Skeletal muscle tissue (tissue), 4 donors: Measurements from ENCODE around the gene PLCB4. TPM values are rescaled to one million over a fixed set of nuclear protein-coding genes. Genes with fewer than 3 reads are reported as not detected.

ENCODE experiments used
- H3K27ac ChIP-seq: one replicate; pipeline ENCODE4 v1.7.0; 2013; ENCODE audit warnings: mild to moderate bottlenecking, low read depth, low read length, inconsistent platforms
- H3K27me3 ChIP-seq, 3 donors: one replicate each; pipeline ENCODE4 v1.7.0; 2013; ENCODE audit warnings: low read length in 3 of 3; ENCODE audit not compliant: control insufficient read depth in 3 of 3, insufficient read depth in 3 of 3
- H3K36me3 ChIP-seq, 3 donors: one replicate each; pipeline ENCODE4 v1.7.0; 2013; ENCODE audit warnings: low read length in 3 of 3; ENCODE audit not compliant: control insufficient read depth in 3 of 3, insufficient read depth in 3 of 3
- H3K4me1 ChIP-seq, 3 donors: one replicate each; pipeline ENCODE4 v1.7.0; 2013; ENCODE audit warnings: low read length in 3 of 3, mild to moderate bottlenecking in 3 of 3; ENCODE audit not compliant: control insufficient read depth in 3 of 3, insufficient read depth in 3 of 3
- H3K4me3 ChIP-seq, 3 donors: one replicate each; pipeline ENCODE4 v1.7.0; 2013; ENCODE audit warnings: low read length in 3 of 3
- H3K9ac ChIP-seq, 3 donors: one replicate each; pipeline ENCODE4 v1.7.0; 2013; ENCODE audit warnings: low read length in 3 of 3, mild to moderate bottlenecking in 3 of 3, moderate library complexity in 2 of 3, low read depth in 1 of 3
- H3K9me3 ChIP-seq, 3 donors: one replicate each; pipeline ENCODE4 v1.7.0; 2013; ENCODE audit warnings: low read length in 3 of 3; ENCODE audit not compliant: control insufficient read depth in 3 of 3
- total RNA-seq: library from RNA; depleted of rRNA; stranded (reverse); fragments of >200 nt; gene quantifications from one replicate; pipeline ENCODE4 v1.2.3, GENCODE V29; 2014
- donor health status: Osteomylitis.

Gene PLCB4
- total RNA-seq, 1 donor from 2014 or later: 6.3 TPM

- no peaks in the 10 kb centered on the region for H3K4me1 ChIP-seq
- H3K9ac ChIP-seq: no peak overlapping the region
- no peaks in the 10 kb centered on the region for H3K9me3 ChIP-seq
- H3K4me3 ChIP-seq: no peak overlapping the region
- no peak overlapping the region for H3K27ac ChIP-seq
- no peaks in the 10 kb centered on the region for H3K36me3 ChIP-seq
- H3K27me3 ChIP-seq: no peaks in the 10 kb centered on the region
Observed at GRCh38 chr20:9285617-9286016, 216.7 kb downstream of the PLCB4 start.

GRCh38 chr20:9286501-9287461 is 217.9 kb downstream of the PLCB4 start:
- H3K27me3 ChIP-seq: no peaks in the 10 kb centered on the region
- no peaks in the 10 kb centered on the region for H3K4me1 ChIP-seq
- H3K4me3 ChIP-seq: no peak overlapping the region
- H3K27ac ChIP-seq: no peak overlapping the region
- H3K9me3 ChIP-seq: no peaks in the 10 kb centered on the region
- no peaks in the 10 kb centered on the region for H3K36me3 ChIP-seq
- H3K9ac ChIP-seq: no peak overlapping the region

GRCh38 chr20:9287826-9288225 is 218.9 kb downstream of the PLCB4 start:
- no peak overlapping the region for H3K9ac ChIP-seq
- H3K27ac ChIP-seq: no peak overlapping the region
- H3K27me3 ChIP-seq: no peaks in the 10 kb centered on the region
- H3K4me3 ChIP-seq: no peak overlapping the region
- H3K36me3 ChIP-seq: no peaks in the 10 kb centered on the region
- H3K4me1 ChIP-seq: no peaks in the 10 kb centered on the region
- no peaks in the 10 kb centered on the region for H3K9me3 ChIP-seq

GRCh38 chr20:9290331-9290730 is 221.4 kb downstream of the PLCB4 start:
- Histone ChIP-seq H3K27ac (no peak overlapping the region), H3K9ac (no peak overlapping the region), H3K36me3 (no peaks in the 10 kb centered on the region), H3K27me3 (no peaks in the 10 kb centered on the region), H3K4me1 (no peaks in the 10 kb centered on the region), H3K9me3 (no peaks in the 10 kb centered on the region), H3K4me3 (no peak overlapping the region)

GRCh38 chr20:9293145-9293544 is 224.3 kb downstream of the PLCB4 start:
- Histone ChIP-seq H3K4me3 (no peak overlapping the region), H3K9me3 (no peaks in the 10 kb centered on the region), H3K27me3 (no peaks in the 10 kb centered on the region), H3K4me1 (no peaks in the 10 kb centered on the region), H3K9ac (no peak overlapping the region), H3K36me3 (no peaks in the 10 kb centered on the region), H3K27ac (no peak overlapping the region)

GRCh38 chr20:9294041-9294440 is 225.2 kb downstream of the PLCB4 start:
- H3K27ac ChIP-seq: no peak overlapping the region
- H3K9ac ChIP-seq: no peak overlapping the region
- no peak overlapping the region for H3K4me3 ChIP-seq
- H3K27me3 ChIP-seq: no peaks in the 10 kb centered on the region
- no peaks in the 10 kb centered on the region for H3K9me3 ChIP-seq
- no peaks in the 10 kb centered on the region for H3K4me1 ChIP-seq
- H3K36me3 ChIP-seq: no peaks in the 10 kb centered on the region

- Histone ChIP-seq H3K9me3 (no peaks in the 10 kb centered on the region), H3K4me1 (peaks cover 0 to 11% (median 3%) of the 10 kb centered on the region in 3 donors), H3K27me3 (no peaks in the 10 kb centered on the region), H3K27ac (no peak overlapping the region), H3K9ac (no peak overlapping the region), H3K36me3 (no peaks in the 10 kb centered on the region), H3K4me3 (no peak overlapping the region)
Observed at GRCh38 chr20:9298906-9299305, 230.0 kb downstream of the PLCB4 start.

GRCh38 chr20:9300080-9300479 is 231.2 kb downstream of the PLCB4 start:
- H3K9me3 ChIP-seq: no peaks in the 10 kb centered on the region
- no peak overlapping the region for H3K27ac ChIP-seq
- no peaks in the 10 kb centered on the region for H3K27me3 ChIP-seq
- no peaks in the 10 kb centered on the region for H3K36me3 ChIP-seq
- H3K4me1 ChIP-seq: peaks cover 0 to 11% (median 3%) of the 10 kb centered on the region in 3 donors
- no peak overlapping the region for H3K9ac ChIP-seq
- no peak overlapping the region for H3K4me3 ChIP-seq

GRCh38 chr20:9300534-9300933 is 231.6 kb downstream of the PLCB4 start:
- H3K9me3 ChIP-seq: no peaks in the 10 kb centered on the region
- H3K27ac ChIP-seq: no peak overlapping the region
- no peak overlapping the region for H3K4me3 ChIP-seq
- H3K36me3 ChIP-seq: no peaks in the 10 kb centered on the region
- no peaks in the 10 kb centered on the region for H3K27me3 ChIP-seq
- H3K4me1 ChIP-seq: peaks cover 0 to 11% (median 3%) of the 10 kb centered on the region in 3 donors
- no peak overlapping the region for H3K9ac ChIP-seq
